Iris pigment epithelial cell (primary cell): ENCODE results near the gene AREG.
"Not testable (repeated sequence)": the region's sequence is repeated elsewhere in the genome, so short reads cannot be mapped to it uniquely, and the experiment has no call there.

Experiments used
- DNase-seq: peaks from one replicate; pipeline ENCODE4 v3.0.0-alpha.2; 2011; ENCODE audit warnings: low read depth

The AREG gene, protein sequence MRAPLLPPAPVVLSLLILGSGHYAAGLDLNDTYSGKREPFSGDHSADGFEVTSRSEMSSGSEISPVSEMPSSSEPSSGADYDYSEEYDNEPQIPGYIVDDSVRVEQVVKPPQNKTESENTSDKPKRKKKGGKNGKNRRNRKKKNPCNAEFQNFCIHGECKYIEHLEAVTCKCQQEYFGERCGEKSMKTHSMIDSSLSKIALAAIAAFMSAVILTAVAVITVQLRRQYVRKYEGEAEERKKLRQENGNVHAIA

DNA sequence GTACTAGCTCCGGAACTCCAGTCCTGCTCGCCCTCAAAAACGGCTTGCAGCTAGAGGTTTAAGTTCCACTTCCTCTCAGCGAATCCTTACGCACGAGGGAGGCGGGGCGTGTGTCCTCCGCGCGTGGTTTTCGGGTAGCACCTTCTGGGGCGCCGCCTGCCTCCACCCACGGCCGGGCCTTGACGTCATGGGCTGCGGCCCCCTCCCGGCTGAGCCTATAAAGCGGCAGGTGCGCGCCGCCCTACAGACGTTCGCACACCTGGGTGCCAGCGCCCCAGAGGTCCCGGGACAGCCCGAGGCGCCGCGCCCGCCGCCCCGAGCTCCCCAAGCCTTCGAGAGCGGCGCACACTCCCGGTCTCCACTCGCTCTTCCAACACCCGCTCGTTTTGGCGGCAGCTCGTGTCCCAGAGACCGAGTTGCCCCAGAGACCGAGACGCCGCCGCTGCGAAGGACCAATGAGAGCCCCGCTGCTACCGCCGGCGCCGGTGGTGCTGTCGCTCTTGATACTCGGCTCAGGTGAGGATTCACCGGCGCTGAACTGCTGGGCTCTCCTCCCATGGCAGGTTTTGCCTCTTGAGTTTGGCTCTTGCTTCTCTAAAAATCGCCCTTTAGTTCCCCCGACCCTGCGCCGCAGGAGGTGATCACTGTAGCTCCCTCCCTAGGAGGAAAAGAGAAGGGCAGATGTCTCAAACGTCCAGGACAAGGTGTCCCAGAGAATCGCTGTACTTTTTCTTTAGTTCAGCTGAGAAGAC is at the start of gene AREG:
AREG (plus strand) TSS at position 246 of the 752 bp plus-strand sequence; CDS start at position 456, 210 bp downstream.
- DNase-seq: peak; percentile 83

DNA sequence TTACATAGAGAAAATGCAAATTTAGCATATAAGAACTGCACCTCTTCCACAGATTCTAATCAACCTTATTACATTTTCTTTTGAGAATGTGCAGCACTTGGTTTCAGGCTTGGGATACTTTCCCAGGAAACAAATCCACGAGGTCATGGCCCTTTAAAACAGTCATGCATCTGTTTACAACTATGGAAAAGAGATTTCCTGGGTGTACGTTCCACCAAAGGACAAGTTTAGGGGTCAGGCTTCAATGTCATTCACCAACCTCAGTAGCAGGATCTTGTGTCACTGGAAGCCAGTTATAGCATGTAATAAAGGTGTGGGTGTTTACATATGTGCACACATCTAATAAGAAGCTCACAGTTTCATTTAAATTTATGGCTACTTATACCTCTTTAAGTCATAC is 49.3 kb upstream of the AREG start:
- DNase-seq: peak; percentile 61

- DNase-seq: peak; percentile 15
These were observed 47.0 kb upstream of the AREG start for GRCh38 chr4:74397748-74398426.

- not testable (repeated sequence) for DNase-seq
These were observed 45.9 kb upstream of the AREG start for GRCh38 chr4:74398894-74399589.

- DNase-seq: no peak
These were observed 44.5 kb upstream of the AREG start for GRCh38 chr4:74400395-74400794.

DNA sequence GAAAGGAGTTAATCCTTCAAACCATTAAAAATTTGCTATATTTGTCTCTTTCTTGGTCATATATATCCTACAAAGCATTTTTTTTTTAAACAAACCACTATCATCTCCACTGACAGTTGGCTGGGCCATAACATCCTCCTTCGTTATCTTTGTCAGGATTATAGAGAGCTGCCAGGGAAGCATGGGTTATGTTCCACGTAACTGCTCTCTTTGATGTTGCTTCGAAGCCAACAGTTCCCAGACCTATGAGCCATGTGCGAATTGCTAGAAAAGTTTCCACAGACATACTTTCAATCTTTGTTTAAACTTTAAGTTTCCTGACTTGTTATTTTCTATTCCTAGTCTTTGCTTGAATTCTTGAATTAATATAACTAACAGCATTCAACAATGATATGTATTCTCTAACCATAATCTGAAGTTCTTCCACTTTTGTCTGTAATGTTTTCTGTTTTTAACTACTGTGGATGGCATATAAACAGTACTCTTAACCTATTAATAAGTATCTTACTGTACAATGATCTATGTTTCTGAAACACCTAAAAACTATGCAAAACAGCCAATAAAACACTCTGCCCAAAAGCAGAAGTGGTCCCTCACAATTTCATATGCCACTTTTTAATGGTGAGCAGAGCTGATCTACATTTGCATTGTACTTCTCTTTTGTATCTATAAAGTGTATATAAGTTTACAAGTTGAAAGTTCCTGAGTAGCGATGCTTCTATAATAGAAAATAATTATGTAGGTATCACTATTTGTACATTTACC is 42.1 kb upstream of the AREG start:
- DNase-seq: no peak

DNA sequence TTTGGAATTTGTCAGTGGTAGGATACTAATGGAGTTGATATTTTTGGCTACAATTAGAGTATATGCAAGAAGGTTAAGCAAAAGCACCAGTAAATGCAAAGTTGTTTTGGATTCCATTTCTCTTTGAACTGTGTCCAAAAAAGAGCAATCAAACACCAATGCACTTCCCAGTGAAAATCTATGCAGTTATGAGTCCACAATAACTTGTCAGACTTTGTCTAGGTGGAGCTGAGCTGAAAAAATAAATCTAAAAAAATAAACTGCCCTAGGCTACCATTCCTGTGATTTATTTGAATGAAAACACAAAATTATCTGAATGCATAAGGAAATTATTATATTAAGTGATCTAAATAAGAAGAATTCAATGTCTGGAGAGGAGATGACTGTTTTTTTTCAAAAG is 37.0 kb upstream of the AREG start:
- DNase-seq: no peak

DNA sequence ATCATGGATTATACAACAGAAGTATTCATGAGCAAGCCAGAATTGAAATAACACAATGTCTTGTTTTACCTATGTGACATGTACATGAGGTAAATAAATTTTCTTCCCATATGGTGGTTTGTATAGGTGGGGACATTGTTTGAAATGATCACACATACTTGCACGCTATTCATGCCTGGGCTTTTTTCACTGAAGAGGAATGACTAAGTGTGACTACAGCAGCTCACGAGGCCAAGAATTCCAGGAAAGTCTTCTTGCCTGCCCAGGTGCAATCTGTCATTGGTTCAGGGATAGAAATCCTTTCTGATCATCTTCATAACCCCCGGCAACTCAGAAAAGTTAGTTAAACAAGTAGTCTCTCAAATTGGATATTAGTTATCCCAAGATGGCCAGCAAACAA is 36.3 kb upstream of the AREG start:
- DNase-seq: peak; percentile 26

DNA sequence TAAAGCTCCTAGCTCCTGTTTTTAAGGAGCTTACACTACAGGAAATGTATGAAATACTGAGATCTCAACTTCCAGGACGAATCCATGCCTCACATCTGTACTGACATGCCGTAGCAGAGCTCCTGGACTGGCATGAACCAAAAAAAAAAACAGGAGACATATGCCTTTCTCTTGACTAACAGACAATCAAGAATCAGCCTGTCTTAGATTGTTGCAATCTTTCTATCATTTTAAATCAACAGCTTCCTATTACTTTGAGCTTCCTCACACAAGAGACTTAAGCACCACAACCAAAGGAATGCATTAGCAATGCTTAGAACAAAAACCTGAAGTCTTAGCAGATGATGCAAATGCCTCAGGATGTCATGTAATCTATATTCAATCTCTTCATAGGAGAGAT is 34.7 kb upstream of the AREG start:
- peak; percentile 75 for DNase-seq

- DNase-seq: no peak
These were observed 32.7 kb upstream of the AREG start for GRCh38 chr4:74412225-74412624.

- no peak for DNase-seq
These were observed 31.7 kb upstream of the AREG start for GRCh38 chr4:74413265-74413664.

DNA sequence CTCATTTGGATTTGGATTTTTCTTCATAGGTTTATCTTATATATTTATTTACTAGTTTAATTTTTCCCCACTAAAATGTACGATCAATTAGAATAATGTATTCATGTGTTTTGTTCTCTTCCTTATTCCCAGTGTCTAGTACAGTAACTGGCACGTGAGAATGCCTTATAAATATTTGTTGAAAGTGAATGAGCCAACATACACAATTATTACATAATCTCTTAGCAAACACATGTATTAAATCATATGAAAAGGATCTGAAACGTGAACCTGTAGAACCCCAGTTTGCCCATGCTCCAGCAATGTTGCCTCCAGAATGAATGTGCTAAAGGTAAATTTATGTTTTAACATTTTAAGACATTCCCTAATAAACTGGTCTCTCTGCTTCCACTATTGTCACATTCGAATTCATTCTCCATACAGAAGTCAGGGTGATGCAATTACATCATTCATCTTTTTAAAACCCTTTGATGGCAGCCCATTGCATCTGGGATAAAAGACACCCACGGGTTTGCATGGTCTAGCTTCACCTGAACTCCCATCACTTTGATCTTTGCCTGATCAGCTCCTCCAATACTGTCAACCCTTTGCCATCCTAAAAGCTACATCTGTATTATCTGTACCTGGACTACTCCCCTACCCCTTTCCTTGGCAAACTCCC is 30.7 kb upstream of the AREG start:
- DNase-seq: no peak

DNA sequence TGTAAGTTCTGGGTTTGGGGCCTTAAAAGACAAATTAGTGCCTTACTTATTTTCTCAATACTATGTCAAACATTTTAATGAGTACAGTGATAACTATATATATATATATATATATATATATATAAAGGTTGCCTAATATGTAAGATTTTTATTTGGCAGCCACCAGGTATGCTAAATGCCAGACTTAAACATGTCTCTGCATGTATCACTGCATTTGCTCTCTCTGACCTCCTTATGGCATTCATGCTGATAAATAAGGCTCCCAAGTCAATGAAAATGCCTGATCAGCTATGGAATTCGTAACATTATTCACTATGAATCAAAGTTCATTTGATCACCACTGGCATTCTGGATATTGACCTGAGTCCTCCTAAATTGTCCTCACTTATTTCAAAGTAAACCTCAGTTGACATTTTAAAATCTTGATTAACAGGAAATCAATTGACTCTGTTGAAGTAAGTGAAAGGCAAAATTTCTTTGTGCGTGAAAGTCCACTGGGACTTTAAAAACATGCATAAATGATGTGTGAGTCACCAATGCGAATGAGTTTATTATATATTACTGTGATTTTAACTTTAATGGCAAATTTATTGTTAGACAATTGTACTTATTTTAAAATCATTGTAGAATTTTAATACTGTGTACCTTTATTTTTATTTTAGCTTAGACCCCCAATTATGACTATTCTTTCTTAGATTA is 29.2 kb upstream of the AREG start:
- no peak for DNase-seq

DNA sequence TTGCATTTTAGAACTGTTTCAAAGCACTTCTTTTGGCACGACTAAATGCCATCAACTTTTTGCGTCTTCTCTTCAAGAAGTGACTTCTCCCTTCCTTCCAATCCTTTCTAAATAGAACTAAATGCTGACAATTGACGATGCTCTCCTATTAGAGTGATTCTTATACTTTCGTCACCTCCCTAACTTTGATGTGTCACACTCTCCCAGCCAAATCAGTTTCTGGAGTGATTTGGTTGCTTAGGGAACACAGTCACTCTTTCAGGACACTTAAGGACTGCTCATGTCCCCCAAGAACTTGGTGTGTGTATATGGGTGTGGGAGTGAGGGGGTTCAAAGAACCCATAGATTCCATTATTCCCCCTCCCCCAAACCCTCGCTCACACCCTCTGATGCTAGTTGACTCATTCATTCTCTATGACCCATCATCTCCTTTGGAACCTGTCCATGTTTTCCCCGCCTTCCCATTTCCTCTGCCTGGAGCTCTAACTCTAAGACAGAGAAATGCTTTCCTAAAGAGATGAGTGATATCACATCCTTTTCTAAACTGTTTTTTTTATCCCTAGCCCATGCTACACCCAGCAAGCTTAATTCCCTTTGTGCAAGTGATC is 26.8 kb upstream of the AREG start:
- DNase-seq: peak; percentile 80

DNA sequence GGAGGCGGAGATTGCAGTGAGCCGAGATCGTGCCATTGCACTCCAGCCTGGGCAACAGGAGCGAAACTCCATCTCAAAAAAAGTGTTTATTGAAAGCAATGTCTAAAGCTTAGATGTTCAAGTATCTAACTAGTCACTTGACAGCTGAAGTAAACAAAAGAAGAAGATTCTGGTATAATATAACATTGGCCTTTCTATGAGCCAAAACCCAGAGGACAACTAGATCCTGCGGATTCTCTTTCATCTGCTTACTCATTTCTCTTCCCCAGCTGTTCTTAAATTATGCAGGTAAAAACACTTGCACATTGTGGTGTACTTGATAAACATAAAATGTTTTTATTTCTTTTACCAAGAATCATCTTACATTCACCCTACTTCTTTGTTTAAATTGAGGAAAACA is 24.1 kb upstream of the AREG start:
- no peak for DNase-seq

DNA sequence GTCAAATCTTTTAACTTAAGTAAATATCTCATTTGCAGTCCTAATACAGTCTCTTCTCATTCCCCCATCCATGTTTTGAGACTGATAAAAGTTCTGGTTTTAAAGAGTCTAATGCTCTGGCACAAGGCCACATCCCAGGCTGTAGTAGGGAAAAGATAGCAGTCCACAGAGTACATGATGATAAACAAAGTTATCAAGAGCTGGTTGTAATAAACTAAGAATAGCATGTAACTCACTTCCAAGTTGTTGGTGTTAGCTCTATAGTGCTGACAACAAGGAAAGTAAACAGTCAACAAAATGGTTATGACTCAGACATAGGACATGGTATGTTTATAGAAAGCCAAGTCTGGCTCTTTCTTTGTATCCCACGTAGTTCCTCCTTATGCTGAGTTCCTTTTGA is 21.8 kb upstream of the AREG start:
- peak; percentile 69 for DNase-seq

DNA sequence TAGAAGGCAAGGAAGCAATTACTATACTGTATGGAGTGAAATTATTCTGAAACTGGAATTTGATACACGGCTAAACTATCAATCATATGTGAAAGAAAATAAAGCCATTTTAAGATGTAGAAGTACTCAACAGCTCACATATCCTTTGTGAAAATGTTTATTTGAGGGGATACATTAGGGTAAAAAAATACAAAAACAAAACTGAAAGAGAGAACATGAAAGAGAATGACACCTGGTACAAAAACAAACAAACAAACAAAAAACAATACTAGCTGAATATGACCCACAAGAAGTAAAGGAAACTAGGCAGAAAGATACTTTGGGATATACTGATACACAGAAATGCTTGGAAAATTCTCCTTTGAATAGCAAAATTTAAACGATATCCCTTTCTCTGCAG is 20.8 kb upstream of the AREG start:
- DNase-seq: no peak

- DNase-seq: peak; percentile 96
These were observed 18.8 kb upstream of the AREG start for GRCh38 chr4:74426101-74426500.

DNA sequence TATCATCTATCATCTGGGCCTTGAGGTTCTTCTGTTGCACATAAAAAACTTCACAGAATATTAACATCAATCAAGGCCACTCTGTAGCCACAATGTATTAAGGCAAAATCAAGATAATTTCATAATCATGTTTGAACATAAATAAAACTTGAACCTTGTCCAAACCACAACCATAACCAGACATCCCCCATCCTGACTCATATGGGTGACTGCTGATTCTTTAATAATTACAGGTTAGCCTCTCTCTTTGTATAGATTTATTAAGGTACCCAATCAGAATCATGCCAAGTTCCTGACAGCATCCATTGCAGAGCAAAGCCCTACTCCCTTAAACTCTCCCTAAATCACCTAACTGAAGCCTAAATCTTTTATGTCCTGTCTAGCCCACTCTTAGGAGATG is 16.7 kb upstream of the AREG start:
- DNase-seq: peak; percentile 79
